ENCODE results near the gene TMEM17.
A peak's percentile ranks its signal among the peaks of the same experiment; 100 is the strongest.

TMEM17 gene

GRCh38 chr2:62459672-62460071 is 46.3 kb downstream of the TMEM17 start:
- H3K4me3 ChIP-seq (ENCODE audit: low read depth, low read length), result no peak overlapping the region

GRCh38 chr2:62459106-62459505 is 46.9 kb downstream of the TMEM17 start:
- no peak overlapping the region for H3K4me3 ChIP-seq (ENCODE audit: low read depth, low read length)
- no peak for DNase-seq (ENCODE audit: low read depth)

More at GRCh38 chr2:62459672-62460071, 46.3 kb downstream of the TMEM17 start:
- DNase-seq (ENCODE audit: low read depth), result no peak

- no peak for DNase-seq (ENCODE audit: low read depth)
Observed at GRCh38 chr2:62458671-62459081, 47.3 kb downstream of the TMEM17 start.

GRCh38 chr2:62458206-62458641 is 47.8 kb downstream of the TMEM17 start:
- no peak overlapping the region for H3K4me3 ChIP-seq (ENCODE audit: low read depth, low read length)
- DNase-seq (ENCODE audit: low read depth), result no peak

More at GRCh38 chr2:62458671-62459081, 47.3 kb downstream of the TMEM17 start:
- no peak overlapping the region for H3K4me3 ChIP-seq (ENCODE audit: low read depth, low read length)

- H3K4me3 ChIP-seq (ENCODE audit: low read depth, low read length), result peak overlapping the region; percentile 61
- no peak for DNase-seq (ENCODE audit: low read depth)
Observed at GRCh38 chr2:62457556-62457955, 48.4 kb downstream of the TMEM17 start.

GRCh38 chr2:62456721-62457539 is 49.1 kb downstream of the TMEM17 start:
- H3K4me3 ChIP-seq (ENCODE audit: low read depth, low read length), result peak overlapping the region; percentile 61
- DNase-seq (ENCODE audit: low read depth), result no peak

GRCh38 chr2:62455957-62456692 is 49.9 kb downstream of the TMEM17 start:
- no peak overlapping the region for H3K4me3 ChIP-seq (ENCODE audit: low read depth, low read length)
- no peak for DNase-seq (ENCODE audit: low read depth)

- no peak for DNase-seq (ENCODE audit: low read depth)
- no peak overlapping the region for H3K4me3 ChIP-seq (ENCODE audit: low read depth, low read length)
Observed at GRCh38 chr2:62453955-62454354, 52.0 kb downstream of the TMEM17 start.

GRCh38 chr2:62452701-62453454 is 53.1 kb downstream of the TMEM17 start:
- DNase-seq (ENCODE audit: low read depth), result no peak
- H3K4me3 ChIP-seq (ENCODE audit: low read depth, low read length), result no peak overlapping the region

- no peak overlapping the region for H3K4me3 ChIP-seq (ENCODE audit: low read depth, low read length)
- DNase-seq (ENCODE audit: low read depth), result no peak
Observed at GRCh38 chr2:62450716-62451191, 55.2 kb downstream of the TMEM17 start.
